GM11168 (cell line): Measurements from ENCODE around the gene SNX2.
"Not testable (repeated sequence)": the region's sequence is repeated elsewhere in the genome, so short reads cannot be mapped to it uniquely, and the experiment has no call there.

Experiments used
- in situ Hi-C: fragments of 300-500 bp; cut with MboI; formaldehyde crosslinking; loops from one replicate; pipeline ENCODE4 v1.12.0; 2022; ENCODE audit warnings: low sequenced_read_pairs; ENCODE audit not compliant: unreplicated experiment

SNX2 gene

GRCh38 chr5:122836947-122837346 is 62.1 kb downstream of the SNX2 start:
- in situ Hi-C loops, result no loop called here

- in situ Hi-C loops, result no loop called here
Measured at GRCh38 chr5:122839731-122840130, 64.9 kb downstream of the SNX2 start.

- in situ Hi-C loops, result no loop called here
Measured at GRCh38 chr5:122842016-122842580, 67.2 kb downstream of the SNX2 start.

GRCh38 chr5:122844136-122844909 is 69.4 kb downstream of the SNX2 start:
- in situ Hi-C loops, result no loop called here

GRCh38 chr5:122844910-122845228 is 70.0 kb downstream of the SNX2 start:
- in situ Hi-C loops, result no loop called here

GRCh38 chr5:122845229-122846050 is 70.6 kb downstream of the SNX2 start, which contains the start of gene SNX24:
Gene SNX24, plus strand, starts transcription at chr5:122845613. Its CDS starts 21 bp downstream, at chr5:122845634.
- in situ Hi-C loops, result no loop called here

- in situ Hi-C loops, result no loop called here
Measured at GRCh38 chr5:122846051-122846550, 71.2 kb downstream of the SNX2 start.

GRCh38 chr5:122847687-122848081 is 72.8 kb downstream of the SNX2 start:
- in situ Hi-C loops, result no loop called here

GRCh38 chr5:122849771-122850170 is 74.9 kb downstream of the SNX2 start:
- in situ Hi-C loops, result no loop called here

- in situ Hi-C loops, result not testable (repeated sequence)
Measured at GRCh38 chr5:122857538-122857937, 82.7 kb downstream of the SNX2 start.

- in situ Hi-C loops, result no loop called here
Measured at GRCh38 chr5:122858451-122858850, 83.6 kb downstream of the SNX2 start.

- in situ Hi-C loops, result no loop called here
Measured at GRCh38 chr5:122863240-122863639, 88.4 kb downstream of the SNX2 start.

- in situ Hi-C loops, result no loop called here
Measured at GRCh38 chr5:122863721-122864120, 88.8 kb downstream of the SNX2 start.

- in situ Hi-C loops, result no loop called here
Measured at GRCh38 chr5:122864400-122864799, 89.5 kb downstream of the SNX2 start.

- in situ Hi-C loops, result no loop called here
Measured at GRCh38 chr5:122864842-122865241, 90.0 kb downstream of the SNX2 start.

- in situ Hi-C loops, result no loop called here
Measured at GRCh38 chr5:122870219-122870856, 95.5 kb downstream of the SNX2 start.

- in situ Hi-C loops, result no loop called here
Measured at GRCh38 chr5:122871661-122872060, 96.8 kb downstream of the SNX2 start.

GRCh38 chr5:122874179-122874875 is 99.4 kb downstream of the SNX2 start:
- in situ Hi-C loops, result no loop called here

- in situ Hi-C loops, result no loop called here
Measured at GRCh38 chr5:122877518-122877917, 102.6 kb downstream of the SNX2 start.

- in situ Hi-C loops, result no loop called here
Measured at GRCh38 chr5:122879076-122879475, 104.2 kb downstream of the SNX2 start.
